NB4 (cell line): ENCODE results near the gene CAMKV.
A peak's percentile ranks its signal among the peaks of the same experiment; 100 is the strongest.

ENCODE experiments used
- DNase-seq: peaks from one replicate; pipeline ENCODE4 v3.0.0; 2010; ENCODE audit warnings: low read depth
- H3K4me3 ChIP-seq: one replicate; pipeline ENCODE4 v1.5.1; 2011; ENCODE audit warnings: mild to moderate bottlenecking, low read depth, low read length, moderate library complexity
- CTCF ChIP-seq: IDR thresholded peaks from one replicate; pipeline ENCODE4 v1.5.1; 2012; ENCODE audit warnings: low read depth, low read length
- MAX ChIP-seq: IDR thresholded peaks from 2 replicates; pipeline ENCODE4 v1.6.1; 2011; ENCODE audit warnings: low read depth, low read length
- MYC ChIP-seq: IDR thresholded peaks from 2 replicates; pipeline ENCODE4 v1.6.1; 2011; ENCODE audit warnings: low read depth, low read length
- POLR2A ChIP-seq: IDR thresholded peaks from 2 replicates; pipeline ENCODE4 v1.6.1; 2011; ENCODE audit warnings: mild to moderate bottlenecking; ENCODE audit not compliant: insufficient read length; ENCODE audit errors: extremely low read depth

CAMKV gene

GRCh38 chr3:49882166-49882565 is 12.5 kb upstream of the CAMKV start:
- peak; percentile 85 for DNase-seq
- no peak overlapping the region for H3K4me3 ChIP-seq
- TF ChIP-seq MAX (0 out of 2 replicates have a peak, but pooled peaks have one; percentile 5), CTCF (no peak), POLR2A (no peak), MYC (no peak)

- peak; percentile 24 for DNase-seq
- H3K4me3 ChIP-seq = no peak overlapping the region
- no peak for TF ChIP-seq CTCF
- no peak for TF ChIP-seq POLR2A
- TF ChIP-seq MAX = no peak
- no peak for TF ChIP-seq MYC
Measured at GRCh38 chr3:49880581-49881315, 11.0 kb upstream of the CAMKV start.

GRCh38 chr3:49879721-49880120 is 10.0 kb upstream of the CAMKV start:
- TF ChIP-seq CTCF = no peak
- TF ChIP-seq MYC = no peak
- no peak for TF ChIP-seq POLR2A
- TF ChIP-seq MAX = no peak
- no peak overlapping the region for H3K4me3 ChIP-seq
- DNase-seq = no peak

GRCh38 chr3:49878686-49879085 is 9.0 kb upstream of the CAMKV start:
- no peak for DNase-seq
- TF ChIP-seq POLR2A (no peak), MYC (no peak), CTCF (no peak), MAX (no peak)
- H3K4me3 ChIP-seq = no peak overlapping the region

GRCh38 chr3:49877716-49878115 is 8.0 kb upstream of the CAMKV start:
- no peak for DNase-seq
- TF ChIP-seq CTCF = no peak
- TF ChIP-seq POLR2A = no peak
- no peak for TF ChIP-seq MAX
- no peak for TF ChIP-seq MYC
- no peak overlapping the region for H3K4me3 ChIP-seq

- H3K4me3 ChIP-seq = no peak overlapping the region
- DNase-seq = no peak
- no peak for TF ChIP-seq MAX
- TF ChIP-seq POLR2A = no peak
- TF ChIP-seq MYC = no peak
Measured at GRCh38 chr3:49876567-49876966, 6.9 kb upstream of the CAMKV start.
